GM12878 (cell line): ENCODE data around the gene RIPPLY2.

Experiments used
- CHD2 ChIP-seq: IDR thresholded peaks from 2 replicates; pipeline ENCODE4 v1.6.1; 2011; ENCODE audit warnings: low read depth, low read length, improper control_type of control experiment, borderline replicate concordance
- KAT2A ChIP-seq: conservative IDR thresholded peaks from 2 replicates; pipeline ENCODE4 v1.6.1; 2011; ENCODE audit warnings: low read depth, low read length; ENCODE audit not compliant: control insufficient read depth
- POLR2A ChIP-seq: IDR thresholded peaks from 2 replicates; pipeline ENCODE4 v1.6.1; 2011; ENCODE audit warnings: low read depth, mild to moderate bottlenecking, low read length
- SMC3 ChIP-seq: IDR thresholded peaks from 2 replicates; pipeline ENCODE4 v1.6.1; 2011; ENCODE audit warnings: low read length, improper control_type of control experiment, borderline replicate concordance
- ZZZ3 ChIP-seq: IDR thresholded peaks from 2 replicates; pipeline ENCODE4 v1.6.1; 2011; ENCODE audit warnings: low read depth; ENCODE audit not compliant: control insufficient read depth, insufficient read length

- TF ChIP-seq ZZZ3 (no peak), CHD2 (no peak), SMC3 (no peak), POLR2A (no peak), KAT2A (no peak)
These were observed 26.1 kb upstream of the RIPPLY2 start for GRCh38 chr6:83827050-83827449.
